Kasumi-1 (cell line): ENCODE results near the gene TGFBR3.
"Not testable (repeated sequence)": the region's sequence is repeated elsewhere in the genome, so short reads cannot be mapped to it uniquely, and the experiment has no call there.

Experiments
- DNase-seq, 2 experiments: peaks; one replicate each; lab custom pipeline; 2025; lab: John Stamatoyannopoulos, UW

The TGFBR3 gene

DNA sequence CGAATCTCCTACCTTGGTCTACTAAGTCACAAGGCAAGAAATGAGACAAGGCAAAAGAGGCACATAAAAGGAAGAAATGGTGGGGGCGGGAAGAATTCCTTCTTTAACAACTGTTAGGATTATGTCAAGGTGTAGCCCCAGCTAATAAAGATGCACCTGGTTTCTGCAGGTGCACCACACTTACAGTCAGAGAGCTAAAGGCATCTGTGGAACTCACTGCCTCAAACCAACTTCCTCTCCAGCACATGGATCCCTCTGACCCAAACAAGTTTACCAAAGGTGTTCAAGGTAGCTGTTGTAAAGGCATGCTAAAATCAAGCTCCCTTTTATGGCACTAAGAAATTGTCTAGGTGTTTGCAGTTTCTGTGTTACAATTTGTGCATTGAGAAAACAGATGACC lies 38.1 kb downstream of the TGFBR3 start:
- DNase-seq = no peak

- no peak for DNase-seq
These were observed 39.3 kb downstream of the TGFBR3 start for GRCh38 chr1:91846639-91847013.

GRCh38 chr1:91846007-91846638 lies 39.8 kb downstream of the TGFBR3 start:
- DNase-seq = peak; percentile 18 to 27

GRCh38 chr1:91844862-91845528 lies 41.0 kb downstream of the TGFBR3 start:
- DNase-seq = no peak

- DNase-seq = no peak
These were observed 42.1 kb downstream of the TGFBR3 start for GRCh38 chr1:91843843-91844242.

GRCh38 chr1:91842563-91842962 lies 43.4 kb downstream of the TGFBR3 start:
- DNase-seq = no peak

- no peak for DNase-seq
These were observed 43.9 kb downstream of the TGFBR3 start for GRCh38 chr1:91842056-91842455.

- DNase-seq = not testable (repeated sequence)
These were observed 45.7 kb downstream of the TGFBR3 start for GRCh38 chr1:91840276-91840675.

DNA sequence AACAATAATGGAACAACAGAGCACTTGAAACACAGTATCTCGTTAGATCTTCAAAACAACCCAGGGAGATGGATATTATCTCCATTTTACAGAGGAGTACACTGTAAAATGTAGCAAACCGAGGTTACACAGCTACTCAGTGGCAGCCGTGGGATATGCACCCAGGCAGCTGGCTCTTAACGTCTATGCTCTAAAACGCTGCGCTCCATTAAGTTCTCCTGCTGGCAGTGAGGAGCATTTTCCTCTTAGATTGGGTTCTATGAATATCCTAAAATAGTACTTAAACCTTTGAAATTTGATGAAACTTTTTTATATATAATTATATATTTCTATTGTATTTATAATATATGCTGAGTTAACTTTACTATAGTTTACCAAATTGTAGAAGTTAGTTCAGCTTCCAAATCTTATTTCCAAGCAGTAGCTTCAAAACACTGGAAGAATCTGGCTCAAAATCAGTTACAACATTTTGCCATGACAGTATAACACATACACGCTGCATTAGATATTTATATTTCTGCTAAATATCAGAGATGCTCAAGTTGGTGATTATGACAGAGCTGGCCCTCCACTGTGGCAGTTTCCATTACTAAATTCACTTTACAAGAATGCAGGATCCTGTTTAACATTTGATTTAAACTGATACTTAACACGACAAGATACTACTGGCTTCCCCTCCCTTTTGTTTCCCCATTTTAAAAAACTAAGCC lies 49.5 kb downstream of the TGFBR3 start:
- DNase-seq = no peak

DNA sequence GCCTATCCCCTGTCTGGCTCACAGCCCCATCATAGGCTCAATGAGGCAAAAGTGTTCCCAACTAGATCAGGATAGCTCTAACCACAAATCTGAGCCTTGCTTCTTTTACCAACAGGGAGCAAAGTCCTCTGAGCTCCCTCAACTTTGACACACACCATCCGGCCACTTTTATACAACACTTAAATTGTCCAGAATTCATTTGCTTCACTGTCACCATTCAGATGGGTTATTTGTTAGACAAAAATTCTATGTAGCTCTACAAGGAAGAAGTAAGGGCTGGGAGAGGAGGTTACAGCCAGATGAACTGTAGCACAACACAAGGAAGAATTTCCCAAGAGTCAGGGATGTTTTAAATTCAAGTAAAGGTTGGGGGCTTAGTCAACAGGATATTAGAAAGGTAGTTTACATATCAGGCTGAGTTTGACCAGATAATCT lies 50.8 kb downstream of the TGFBR3 start:
- no peak for DNase-seq

GRCh38 chr1:91834549-91834948 lies 51.4 kb downstream of the TGFBR3 start:
- DNase-seq = not testable (repeated sequence)

GRCh38 chr1:91833946-91834345 lies 52.0 kb downstream of the TGFBR3 start:
- no peak for DNase-seq

- no peak for DNase-seq
These were observed 54.6 kb downstream of the TGFBR3 start for GRCh38 chr1:91831132-91831930.

DNA sequence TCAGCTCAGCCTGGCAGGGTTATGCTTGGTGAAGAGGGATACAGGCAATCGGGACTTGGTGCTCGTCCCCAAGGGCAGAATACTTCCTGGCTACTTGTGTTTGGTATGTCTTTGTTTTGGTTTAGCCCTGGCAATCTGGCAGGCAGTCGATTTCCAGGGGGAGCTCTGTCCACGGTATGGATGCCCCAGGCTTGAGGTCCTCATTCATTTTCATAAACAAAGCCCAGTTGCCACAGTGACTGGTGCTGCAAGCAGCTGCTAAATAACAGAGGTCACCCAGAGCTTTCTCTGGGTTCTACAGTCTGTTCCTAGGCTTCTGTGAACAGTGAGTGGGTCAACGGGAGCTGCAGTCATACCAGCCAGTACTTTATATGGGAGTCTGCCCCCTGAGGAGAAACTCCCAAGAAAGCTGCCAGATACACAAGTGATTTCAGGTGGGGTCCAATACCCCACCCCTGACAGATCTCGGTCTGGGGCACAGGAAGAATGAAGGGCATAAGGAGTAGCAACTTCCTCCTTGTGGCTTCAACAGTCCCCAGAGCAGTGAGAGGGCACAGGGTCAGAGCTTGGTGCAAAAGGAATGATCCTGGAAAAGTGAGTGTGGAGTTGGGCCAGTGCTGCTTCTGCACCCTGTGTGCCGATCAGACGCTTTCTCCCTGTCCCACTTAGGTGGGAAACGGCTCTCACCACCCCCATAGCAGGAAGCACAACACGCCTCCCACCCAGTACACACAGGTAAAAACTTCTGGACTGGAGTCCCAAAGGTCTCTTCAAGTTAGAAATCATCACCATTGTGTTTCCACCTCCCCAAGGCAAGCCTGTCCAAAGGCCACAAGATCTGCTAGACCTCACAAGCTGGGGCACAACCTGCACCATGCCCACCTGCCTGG lies 55.5 kb downstream of the TGFBR3 start:
- peak; percentile 29 to 32 for DNase-seq

DNA sequence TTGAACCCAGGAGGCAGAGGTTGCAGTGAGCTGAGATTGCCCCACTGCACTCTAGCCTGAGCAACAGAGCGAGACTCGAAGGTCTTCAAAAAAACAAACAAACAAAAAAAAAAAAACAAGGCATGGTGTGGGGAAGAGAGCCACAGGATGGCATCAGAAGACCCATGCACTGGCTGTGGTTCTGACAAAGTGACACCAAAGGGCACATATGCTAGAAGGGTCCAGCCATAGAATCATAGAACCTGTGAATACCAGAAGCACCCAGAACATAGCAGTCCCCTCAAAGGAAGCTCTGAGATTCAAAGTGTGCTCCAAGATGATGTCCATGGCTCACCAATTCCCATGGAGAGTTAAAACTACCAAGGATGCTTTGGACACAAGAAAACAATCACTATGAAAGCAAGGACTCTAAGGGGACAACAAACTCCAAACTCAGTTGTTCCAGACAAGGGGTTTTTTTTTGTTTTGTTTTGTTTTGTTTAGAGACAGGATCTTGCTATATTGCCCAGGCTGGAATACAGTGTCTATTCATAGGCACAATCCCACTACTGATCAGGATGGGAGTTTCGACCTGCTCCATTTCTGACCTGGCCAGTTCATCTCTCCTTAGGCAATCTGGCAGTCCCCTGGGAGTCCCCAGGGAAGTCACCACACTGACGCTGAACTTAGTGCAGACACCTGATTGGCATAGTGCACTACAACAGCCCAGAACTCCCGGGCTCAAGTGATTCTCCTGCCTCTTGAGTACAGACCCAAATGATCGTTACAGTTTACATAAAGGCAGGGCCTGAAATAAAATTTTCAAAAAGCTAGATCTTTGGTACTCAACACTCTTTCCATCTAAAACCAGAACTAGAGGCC lies 56.4 kb downstream of the TGFBR3 start:
- DNase-seq = no peak

- no peak for DNase-seq
These were observed 57.2 kb downstream of the TGFBR3 start for GRCh38 chr1:91828583-91829281.

- no peak for DNase-seq
These were observed 58.3 kb downstream of the TGFBR3 start for GRCh38 chr1:91827459-91828321.

- no peak for DNase-seq
These were observed 58.9 kb downstream of the TGFBR3 start for GRCh38 chr1:91827087-91827458.

GRCh38 chr1:91826649-91827048 lies 59.3 kb downstream of the TGFBR3 start:
- DNase-seq = no peak
